CD4-positive, alpha-beta T cell treated with Interleukin-10 for 1 hour (primary cell): ENCODE data around the gene TMED4.
"Not testable (repeated sequence)": the region's sequence is repeated elsewhere in the genome, so short reads cannot be mapped to it uniquely, and the experiment has no call there.

Source experiments
- DNase-seq: peaks from one replicate; pipeline ENCODE4 v3.0.0-alpha.2; 2020

TMED4 gene

DNA sequence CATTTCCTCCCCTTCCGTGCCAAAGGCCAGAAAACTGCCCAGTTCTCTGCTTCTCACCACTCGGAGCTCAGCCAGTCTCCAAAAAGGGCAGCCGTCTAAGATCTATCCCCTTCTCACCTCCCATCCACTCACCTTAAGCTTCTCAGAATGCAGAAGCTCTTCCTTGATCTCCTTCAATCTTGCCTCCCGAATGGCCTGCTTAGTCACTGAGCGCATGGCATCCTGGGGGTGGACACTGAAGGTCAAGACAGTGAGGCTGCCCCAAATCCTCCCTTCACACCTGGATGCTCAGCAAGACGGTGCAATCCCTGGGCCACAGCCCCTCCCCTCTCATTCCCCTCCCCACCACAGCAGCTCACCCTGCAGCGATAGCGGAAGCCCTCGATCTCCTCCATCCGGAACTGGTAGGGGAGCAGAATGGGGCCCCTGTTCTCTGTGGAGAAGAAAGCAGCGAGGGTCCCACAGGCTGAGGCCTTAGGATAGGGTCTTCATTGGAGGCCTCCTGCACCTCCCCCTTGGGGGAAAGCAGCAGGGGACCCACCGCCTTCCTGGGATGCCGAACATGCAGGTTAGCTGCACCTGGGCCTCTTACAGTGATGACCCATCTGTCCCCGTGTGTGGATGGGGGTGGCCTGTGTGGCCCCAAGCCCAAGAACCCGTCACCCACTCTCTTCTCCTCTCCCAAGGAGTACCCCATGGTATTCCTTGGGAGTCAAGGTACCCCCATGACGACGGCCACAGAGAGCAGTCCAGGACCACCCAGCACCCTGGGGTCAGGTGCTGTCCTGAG lies 13.1 kb downstream of the TMED4 start:
- DNase-seq: no peak

DNA sequence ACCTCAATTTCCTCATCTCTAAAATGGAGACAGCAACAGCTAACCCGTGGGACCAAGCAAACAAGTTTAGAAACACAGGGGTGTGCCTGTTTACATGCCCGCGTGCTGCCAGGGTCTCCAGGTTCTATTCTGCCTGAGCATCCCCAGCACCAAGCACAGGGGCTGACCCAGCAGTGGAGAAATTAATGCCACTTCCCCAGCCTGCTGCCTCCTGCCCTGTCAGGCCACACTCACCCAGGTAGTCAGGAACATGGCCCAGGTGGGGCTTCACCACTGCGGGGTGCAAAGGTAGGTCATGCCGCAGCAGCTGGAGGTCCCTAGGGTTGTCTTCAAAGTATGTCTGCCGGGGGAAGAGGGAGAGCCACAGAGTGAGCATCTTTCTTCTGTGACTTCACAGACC lies 14.1 kb downstream of the TMED4 start:
- DNase-seq: no peak

DNA sequence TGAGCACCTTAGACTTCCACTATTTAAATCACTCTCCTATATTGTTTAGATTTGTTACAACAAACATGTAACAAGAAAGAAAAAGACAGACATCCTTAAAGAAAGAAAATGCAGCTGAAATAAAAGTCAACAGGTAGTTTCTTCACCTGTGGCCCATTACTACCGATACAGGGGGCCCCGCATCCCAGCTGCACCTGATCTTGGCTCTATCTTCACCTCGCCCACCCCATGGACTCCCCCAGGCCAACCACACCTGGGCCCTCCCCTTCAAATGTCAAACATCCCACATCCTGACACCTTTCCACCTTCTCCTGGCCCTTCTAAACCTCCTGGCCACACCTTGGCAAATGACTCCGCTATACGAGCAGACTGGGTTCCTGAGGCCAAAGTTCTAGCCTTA lies 15.4 kb downstream of the TMED4 start:
- DNase-seq: no peak

DNA sequence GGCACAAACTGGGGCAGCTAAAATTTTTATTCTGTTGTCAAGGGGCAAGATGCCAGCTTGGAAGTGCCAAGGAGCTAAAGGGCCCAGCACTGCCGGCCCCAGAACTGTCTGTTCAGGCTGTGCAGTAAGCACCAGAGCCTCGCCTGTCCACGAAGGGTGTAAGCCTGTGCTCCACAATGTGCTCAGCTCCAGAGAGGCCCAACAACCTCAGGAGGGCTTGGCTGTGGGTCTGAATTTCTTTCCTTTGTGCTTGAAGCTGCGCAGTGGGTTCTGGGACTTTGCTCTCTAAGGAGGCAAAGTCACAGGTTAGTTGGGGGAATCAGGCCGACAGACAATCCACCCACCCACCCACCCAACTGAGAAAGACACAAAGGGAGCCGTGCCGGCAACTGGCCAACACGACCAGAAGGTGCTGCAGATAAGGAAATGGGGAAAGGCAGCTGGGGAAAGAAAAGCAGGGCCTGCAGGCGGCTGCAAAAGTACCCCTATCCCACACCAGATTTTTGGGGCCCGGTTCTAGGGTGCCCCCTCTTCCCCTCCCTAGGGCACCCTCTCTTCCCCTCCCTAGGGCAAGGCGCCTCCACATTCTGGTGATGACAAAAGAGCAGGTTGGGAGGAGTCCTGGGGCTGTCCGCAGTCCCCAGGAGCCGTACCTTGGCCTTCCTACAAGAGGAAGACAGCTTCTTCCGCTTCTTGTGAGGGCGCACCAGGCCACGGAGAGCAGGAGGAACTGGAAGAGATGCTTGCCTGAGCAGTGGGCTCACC lies 16.1 kb downstream of the TMED4 start:
- DNase-seq: no peak

DNA sequence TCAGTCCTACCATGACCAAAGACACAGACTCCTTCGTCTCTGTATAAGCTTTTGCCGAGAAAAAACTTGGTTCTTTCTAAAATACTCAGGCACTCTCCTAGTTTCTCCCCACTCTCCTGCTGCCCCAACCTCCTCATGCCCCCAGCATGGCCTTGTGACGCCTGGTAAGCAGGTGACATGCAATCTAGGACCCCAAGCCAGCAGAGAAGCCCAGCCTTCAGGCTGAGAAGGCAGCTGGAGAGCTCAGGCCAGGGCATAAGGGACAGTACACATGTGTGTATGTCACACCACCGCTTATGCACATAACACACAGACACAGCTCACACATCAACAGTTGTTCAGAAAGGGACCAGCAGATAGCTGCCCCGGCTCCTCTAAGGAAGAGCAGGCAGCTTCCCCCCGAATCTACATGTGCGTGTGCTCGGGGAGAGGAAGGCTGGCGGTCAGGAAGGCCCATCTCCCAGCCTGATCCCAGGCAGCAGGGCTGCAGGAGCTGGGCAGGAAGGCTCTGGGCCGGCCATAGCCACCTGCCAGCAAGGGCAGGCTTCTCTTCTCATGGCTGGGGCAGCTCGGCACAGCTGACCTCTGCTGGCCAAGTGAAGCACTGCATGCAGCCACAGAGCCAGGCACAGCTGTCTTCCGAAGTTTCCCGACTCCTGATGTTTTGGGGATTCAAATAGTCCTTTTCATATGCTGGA lies 16.8 kb downstream of the TMED4 start:
- DNase-seq: peak; percentile 70

DNA sequence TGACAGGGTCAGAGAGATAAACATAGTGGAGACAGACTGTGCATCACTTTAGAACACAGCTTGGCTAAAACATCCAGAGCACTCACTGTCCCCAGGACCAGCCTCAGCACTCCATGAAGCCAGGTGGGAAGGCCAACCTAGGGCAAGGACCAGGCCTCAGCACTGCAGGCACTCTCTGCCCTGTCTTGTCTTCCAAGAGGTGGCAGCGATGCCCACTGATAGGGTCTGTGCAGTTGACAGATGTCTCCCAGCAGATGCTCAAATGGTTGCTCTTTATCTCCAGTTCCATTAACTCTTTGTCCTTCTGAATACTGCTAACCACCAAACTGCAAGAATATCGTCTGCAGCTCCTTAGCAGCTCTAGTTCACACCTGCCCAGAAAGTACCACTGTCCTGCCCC lies 17.4 kb downstream of the TMED4 start:
- no peak for DNase-seq

DNA sequence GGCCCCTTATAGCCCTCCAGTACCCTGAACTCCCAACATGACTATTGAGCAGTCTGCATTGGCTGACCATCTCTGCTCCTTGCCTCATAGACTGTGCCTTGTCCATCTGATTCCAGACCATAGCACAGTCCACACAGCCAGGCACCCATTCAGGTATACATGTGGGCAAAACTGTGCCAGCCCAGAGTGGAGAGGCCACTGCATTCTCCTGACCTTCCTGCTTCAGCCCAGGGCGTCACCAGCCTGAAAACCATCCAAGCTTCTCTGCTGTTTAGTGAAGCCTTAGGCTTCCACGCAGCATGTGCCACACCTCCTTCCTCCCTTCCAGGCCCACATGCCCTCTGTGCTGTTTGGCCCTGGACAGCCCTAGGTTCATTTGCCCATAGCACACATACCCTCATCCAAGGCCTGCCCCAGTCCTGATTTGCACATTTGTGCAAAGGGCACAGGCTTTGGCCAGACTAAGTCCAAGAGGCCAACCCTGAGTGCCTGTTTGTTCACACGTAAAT lies 18.8 kb downstream of the TMED4 start:
- DNase-seq: no peak

DNA sequence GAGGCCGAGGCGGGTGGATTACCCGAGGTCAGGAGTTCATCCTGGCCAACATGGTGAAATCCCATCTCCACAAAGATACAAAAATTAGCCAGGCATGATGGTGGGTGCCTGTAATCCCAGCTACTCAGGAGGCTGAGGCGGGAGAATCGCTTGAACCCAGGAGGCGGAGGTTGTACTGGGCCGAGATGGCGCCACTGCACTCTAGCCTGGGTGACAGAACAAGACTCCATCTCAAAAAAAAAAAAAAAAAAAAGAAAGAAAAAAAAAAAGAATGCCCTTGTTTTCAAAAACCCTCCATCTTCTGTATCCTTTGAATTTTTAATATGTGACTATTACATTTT lies 19.4 kb downstream of the TMED4 start:
- DNase-seq: not testable (repeated sequence)

DNA sequence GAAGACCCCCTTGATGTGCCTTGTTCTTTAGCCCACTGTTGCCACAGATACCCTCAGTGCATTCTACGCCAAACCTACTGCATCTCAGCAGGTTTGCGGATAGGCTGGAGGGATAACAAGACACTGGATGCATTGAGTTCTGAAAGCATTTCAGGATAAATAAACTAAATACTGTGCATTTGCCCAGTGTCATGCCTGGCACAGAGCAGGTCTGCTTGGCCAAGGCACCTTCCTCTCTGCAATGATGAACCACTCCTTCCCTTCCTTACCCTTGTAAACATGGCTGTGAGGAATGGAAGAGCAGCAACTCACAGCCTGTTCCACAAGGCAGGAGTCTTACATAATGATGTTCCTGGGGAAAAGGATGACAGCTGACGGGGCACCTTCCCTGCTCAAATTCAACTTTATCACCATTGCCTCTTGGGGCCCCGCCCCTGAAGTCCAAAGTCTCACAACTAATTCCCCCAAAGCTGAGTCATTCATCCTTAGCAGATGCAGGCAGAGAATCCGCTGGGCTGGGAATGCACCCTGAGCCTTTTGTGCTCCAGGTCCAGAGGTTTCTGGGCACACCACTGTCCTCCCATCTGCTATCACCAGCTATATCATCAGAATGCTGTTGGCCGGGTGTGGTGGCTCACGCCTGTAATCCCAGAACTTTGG lies 19.9 kb downstream of the TMED4 start:
- DNase-seq: no peak

DNA sequence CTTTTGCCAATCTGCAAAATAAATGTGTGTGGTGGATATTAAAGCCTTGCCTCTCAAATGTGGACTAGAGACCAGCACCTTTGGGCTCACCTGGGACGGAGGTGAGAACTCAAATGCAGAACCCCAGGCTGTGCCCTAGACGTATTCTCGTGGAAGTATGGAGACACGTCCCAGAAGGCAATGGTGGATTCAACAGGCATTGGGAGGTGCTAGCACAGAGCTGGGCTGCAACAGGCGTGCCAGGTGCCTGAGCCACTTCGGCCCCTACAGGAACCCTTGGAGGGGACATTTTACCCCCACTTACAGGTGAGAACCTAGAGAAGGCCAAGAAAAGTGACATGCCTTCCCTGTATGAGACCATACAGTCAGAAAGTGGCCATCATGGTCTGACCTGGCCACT lies 20.6 kb downstream of the TMED4 start:
- no peak for DNase-seq

DNA sequence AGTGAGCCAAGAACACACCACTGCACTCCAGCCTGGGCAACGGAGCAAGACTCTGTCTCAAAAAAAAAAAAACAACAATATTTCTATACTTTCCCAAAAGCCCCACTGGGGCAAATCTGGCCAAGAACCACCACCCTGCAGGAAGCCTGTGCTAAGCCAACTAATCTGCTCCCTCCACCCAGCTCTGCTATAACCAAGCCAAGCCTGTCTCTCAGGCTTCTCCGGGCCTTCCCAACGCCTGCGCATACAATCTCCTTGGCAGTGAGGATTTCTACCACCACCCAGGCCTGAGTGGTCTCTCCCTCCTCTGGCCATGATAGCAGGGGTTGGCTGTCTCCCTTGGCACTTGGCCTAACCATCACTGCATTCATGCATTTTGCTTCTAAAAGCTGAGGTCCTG lies 22.5 kb downstream of the TMED4 start:
- no peak for DNase-seq

DNA sequence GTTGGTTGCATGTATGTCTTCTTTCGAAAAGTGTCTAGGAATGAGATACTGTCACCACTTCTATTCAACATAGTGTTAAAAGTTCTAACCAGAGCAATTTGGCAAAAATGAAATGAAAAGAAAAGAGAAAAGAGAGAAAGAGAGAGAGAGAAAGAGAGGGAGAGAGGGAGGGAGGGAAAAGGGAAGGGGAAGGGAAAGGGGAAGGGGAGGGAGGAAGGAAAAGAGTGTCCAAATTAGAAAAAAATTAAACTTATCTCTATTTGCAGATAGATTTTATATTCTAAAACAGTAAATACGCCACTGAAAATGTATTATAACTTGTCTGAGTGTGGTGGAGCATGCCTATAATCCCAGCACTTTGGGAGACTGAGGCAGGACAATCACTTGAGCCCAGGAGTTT lies 24.5 kb downstream of the TMED4 start:
- DNase-seq: no peak

DNA sequence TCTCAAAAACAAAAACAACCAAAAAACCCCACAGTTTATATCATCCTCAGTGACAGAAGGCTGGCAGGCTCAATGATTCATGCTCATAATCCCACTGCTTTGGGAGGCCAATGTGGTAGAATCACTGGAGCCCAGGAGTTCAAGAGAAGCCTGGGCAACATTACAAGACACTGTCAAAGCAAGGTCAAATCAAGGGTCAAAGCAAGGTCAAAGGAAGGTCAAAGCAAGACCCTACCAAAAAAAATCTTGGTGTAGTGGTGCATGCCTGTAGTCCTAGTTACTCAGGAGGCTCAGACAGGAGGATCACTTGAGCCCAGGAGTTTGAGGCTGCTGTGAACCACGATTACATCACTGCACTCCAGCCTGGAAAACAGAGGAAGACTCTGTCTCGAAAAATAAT lies 26.7 kb downstream of the TMED4 start:
- DNase-seq: no peak

DNA sequence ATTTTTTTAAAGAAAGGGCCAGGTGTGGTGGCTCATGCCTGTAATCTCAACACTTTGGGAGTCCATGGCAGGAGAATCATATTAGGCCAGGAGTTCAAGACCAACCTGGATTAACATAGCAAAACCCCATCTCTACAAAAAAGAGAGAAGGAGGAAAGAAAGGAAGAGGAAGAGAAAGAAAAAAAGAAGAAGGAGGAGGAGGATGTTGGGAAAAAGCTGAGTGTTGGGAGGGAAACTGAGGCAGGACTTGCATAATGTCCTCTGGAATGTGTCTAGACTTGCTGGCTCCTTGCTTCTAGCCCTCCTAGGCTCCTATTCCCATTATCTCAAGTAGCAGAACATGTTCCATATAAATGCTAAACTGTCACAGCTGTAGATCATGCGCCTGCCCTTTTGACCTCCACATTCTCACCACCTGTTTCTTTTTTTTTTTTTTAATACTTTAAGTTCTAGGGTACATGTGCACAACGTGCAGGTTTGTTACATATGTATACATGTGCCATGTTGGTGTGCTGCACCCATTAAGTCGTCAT lies 29.5 kb downstream of the TMED4 start:
- DNase-seq: not testable (repeated sequence)

DNA sequence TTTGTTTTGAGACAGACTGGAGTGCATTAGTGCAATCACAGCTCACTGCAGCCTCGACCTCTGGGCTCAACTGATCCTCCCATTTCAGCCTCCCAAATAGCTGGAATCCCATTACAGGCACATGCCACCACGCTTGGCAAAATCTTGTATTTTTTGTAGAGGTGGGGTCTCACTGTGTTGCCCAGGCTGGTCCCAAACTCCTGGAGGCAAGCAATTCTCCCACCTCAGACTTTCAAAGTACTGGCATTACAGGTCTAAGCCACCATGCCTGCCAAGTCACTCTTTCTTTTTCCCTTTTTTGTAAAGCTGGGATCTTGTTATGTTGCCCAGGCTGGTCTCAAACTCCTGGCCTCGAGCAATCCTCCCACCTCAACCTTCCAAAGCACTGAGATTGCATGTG lies 32.6 kb downstream of the TMED4 start:
- DNase-seq: no peak

DNA sequence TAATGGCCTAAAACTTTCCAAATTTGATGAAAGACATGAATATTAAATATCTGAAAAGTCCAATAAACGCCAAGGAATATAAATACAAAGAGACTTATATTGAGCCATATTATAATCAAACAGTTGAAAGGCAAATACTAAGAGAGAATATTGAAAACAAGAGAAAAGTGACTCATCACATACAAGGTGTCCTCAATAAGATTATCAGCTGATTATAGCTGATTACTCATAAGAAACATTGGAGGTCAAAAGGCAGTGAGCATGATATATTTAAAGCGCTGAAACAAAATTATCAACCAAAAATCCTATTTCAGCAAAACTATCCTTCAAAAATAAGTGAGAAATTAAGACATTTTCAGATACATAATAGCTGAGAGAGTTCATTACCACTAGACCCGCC lies 33.1 kb downstream of the TMED4 start:
- no peak for DNase-seq

DNA sequence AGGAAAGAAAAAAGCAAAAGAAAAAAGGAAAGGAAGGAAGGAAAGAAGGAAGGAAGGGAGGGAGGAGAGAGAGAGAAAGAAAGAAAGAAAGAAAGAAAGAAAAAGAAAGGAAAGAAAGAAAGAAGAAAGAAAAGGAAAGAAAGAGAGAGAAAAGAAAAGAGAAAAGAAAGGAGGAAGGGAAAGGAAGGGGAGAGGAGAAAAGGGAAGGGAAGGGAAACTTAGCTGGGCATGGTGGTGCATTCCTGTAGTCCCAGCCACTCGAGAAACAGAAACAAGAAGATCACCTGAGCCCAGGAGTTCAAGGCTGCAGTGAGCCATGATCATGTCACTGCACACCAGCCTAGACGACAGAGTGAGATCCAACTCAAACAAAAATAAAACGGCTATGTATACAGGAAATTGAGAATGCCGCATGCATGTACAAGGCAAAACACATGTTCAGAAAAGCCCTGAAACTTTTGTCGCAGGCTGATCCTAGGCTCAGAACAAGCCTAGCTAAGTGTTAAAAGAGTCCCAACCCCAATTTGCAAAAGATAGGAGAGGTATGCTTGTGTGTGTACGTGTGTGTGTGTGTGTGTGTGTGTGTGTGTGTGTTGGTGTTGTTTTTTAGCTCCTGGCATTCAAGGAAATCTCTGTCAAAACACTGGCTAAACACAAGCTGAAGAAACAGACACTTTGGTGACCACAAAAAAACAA lies 34.3 kb downstream of the TMED4 start:
- DNase-seq: no peak

DNA sequence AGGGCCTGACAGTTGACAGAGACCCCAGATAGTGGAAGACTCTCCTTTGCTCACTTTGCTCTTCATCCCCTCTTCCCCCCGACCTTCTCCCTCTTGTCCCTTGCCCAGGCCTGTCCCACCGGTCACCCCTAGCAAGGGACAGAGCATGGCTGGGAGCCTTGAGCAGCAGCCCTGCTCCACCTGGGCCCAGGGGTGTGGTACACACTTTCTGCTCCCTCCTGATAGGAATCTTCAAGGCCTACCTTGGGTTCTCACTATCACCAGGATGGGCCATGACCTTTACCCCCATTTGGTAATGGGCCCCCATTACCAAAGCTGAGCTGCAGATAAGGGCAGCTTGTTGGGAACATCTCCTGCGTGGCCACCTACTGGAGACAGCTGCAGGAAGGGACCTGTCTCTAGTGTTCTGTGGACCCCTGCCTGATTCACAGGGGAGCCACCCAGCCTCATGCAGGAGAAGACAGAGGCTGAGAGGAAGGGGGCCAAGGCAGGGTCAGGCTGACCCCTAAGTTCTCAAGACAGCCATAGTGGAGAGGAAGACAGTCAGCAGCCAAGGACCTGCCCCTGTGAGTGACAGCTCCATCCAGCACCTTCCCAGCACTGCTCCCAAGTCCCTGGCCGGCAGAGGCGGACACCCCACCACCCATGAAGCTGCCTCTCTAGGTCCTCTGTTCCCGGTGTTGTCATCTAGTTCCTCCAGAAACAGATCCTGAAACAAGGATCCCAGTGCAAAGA lies 40.0 kb downstream of the TMED4 start:
- DNase-seq: no peak

DNA sequence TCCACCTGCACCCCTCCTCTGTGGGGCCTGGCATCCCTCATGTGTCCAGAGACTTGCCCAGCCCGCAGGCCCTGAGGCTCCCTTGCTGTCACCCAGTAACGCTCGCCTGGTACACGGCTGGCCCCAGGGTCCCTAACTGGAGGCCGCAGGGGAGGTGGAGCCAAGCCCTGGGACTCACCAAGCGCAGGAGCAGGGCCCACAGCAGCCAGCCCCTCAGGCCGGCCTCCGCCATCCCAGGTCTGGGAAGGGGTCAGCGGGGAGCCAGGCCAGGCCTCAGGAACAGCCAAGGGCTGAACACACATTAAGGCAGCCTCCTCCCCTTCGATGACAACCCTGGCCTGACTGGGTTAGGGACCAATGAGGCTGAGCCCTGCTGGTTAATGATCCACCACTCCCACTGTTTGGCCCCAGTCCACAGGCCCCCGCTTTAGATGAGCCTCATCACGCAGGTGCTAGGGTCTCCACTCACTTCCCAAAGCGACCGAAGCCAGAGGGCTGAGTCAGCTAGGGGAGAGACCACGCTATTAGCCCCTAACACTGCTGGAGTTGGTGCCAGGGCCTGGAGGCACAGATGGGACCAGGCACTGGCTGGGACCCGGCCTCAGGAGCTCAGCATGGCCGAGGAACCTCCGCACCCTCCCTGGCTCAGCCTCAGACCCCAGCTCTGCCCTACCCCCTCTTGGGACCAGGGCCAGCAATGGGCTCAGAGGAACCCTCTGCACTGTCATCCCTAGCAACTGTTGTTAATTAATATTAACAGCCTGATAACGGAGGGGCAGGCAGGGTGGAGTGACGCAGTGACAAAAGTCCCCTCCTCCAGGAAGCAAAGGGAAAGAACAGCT lies 40.8 kb downstream of the TMED4 start, which contains the start of gene NPC1L1:
NPC1L1 (minus strand) TSS at position 303 of the 842 bp plus-strand sequence; CDS start at position 232, 71 bp downstream.
- no peak for DNase-seq

DNA sequence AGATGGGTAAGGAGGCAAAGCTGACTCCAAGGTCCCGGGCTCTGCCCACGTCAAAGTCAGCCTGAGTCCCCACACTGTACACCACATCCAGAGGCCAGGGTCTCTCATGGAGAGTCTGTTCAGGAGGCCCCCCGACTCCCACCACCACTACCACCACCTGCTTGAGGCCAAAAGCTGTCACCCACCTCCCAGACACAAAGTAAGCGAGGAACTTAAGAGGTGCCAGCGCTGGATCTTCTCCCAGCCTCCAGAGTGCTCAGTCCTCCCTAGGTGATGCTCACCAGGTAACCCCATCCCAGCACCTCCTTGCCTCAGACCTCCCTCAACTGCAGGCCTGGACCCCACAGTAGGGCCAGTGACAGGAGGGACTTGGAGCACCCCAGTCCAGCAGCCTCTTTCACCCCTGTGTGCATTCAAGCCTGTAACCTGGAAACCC lies 41.4 kb downstream of the TMED4 start:
- no peak for DNase-seq
